Activated naive CD8-positive, alpha-beta T cell (primary cell): ENCODE measurements around the gene FLRT1.

Experiments used
- H3K27ac Mint-ChIP-seq: one replicate; pipeline ENCODE4 v1.8.0; 2021; ENCODE audit warnings: mixed read lengths
- H3K27me3 Mint-ChIP-seq: one replicate; pipeline ENCODE4 v1.8.0; 2021; ENCODE audit warnings: mixed read lengths
- H3K36me3 Mint-ChIP-seq: one replicate; pipeline ENCODE4 v1.8.0; 2021; ENCODE audit warnings: mixed read lengths
- H3K4me1 Mint-ChIP-seq: one replicate; pipeline ENCODE4 v1.8.0; 2021; ENCODE audit warnings: low read depth, mixed read lengths
- H3K4me3 Mint-ChIP-seq: one replicate; pipeline ENCODE4 v1.8.0; 2021; ENCODE audit warnings: mild to moderate bottlenecking, mixed read lengths
- H3K9me3 Mint-ChIP-seq: one replicate; pipeline ENCODE4 v1.8.0; 2021; ENCODE audit warnings: low read depth, mixed read lengths

Gene FLRT1

GRCh38 chr11:64028398-64029115, 7.2 kb upstream of the FLRT1 start:
- H3K27me3 Mint-ChIP-seq: peaks cover 2% of the 10 kb centered on the region
- H3K9me3 Mint-ChIP-seq: no peaks in the 10 kb centered on the region
- no peak overlapping the region for H3K4me3 Mint-ChIP-seq
- no peaks in the 10 kb centered on the region for H3K36me3 Mint-ChIP-seq
- H3K27ac Mint-ChIP-seq: no peak overlapping the region
- H3K4me1 Mint-ChIP-seq: no peaks in the 10 kb centered on the region

DNA sequence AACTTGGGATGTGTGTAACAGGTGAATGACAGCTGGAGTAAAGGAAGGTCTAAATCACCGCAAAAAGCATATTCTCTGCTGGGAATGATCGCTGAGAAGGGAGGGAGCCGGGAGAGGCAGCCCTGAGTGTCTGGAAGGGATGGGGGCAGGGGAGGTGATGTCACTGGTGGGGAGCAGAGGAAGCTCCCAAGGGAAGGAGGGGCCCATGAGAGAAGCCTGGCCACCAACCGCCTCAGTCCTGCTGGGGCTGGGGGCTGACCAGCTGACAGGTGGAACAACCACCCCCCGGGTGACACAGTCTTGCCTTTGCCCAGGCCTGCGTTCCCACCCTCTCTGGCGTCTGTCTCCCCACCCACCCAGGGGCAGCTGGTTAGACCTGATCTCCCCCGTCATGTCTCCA, 6.0 kb upstream of the FLRT1 start:
- H3K4me1 Mint-ChIP-seq: peaks cover 2% of the 10 kb centered on the region
- no peaks in the 10 kb centered on the region for H3K9me3 Mint-ChIP-seq
- H3K27me3 Mint-ChIP-seq: peaks cover 10% of the 10 kb centered on the region
- H3K27ac Mint-ChIP-seq: no peak overlapping the region
- no peak overlapping the region for H3K4me3 Mint-ChIP-seq
- H3K36me3 Mint-ChIP-seq: no peaks in the 10 kb centered on the region

DNA sequence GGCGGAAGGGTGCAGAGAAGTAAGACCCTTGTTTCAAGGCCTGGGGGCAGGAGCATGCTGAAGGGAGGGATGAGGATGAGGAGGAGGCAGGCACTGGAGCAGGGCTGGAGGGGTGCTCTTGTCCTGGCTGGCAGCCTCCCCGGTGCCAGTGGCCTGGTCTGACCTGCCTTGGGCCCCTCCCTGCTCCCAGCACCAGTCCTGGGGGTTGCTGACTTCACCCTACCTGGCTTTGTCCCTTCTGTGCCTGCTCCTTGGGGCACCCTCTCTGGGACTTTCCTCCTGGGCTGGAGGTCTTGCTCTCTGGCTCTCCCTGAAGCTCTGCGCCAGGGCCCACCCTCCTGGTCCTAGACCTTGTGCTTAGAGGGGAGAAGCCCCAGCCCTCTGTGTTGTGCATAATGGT, 4.7 kb upstream of the FLRT1 start:
- peaks cover 15% of the 10 kb centered on the region for H3K27me3 Mint-ChIP-seq
- H3K9me3 Mint-ChIP-seq: no peaks in the 10 kb centered on the region
- H3K4me3 Mint-ChIP-seq: no peak overlapping the region
- H3K36me3 Mint-ChIP-seq: no peaks in the 10 kb centered on the region
- H3K27ac Mint-ChIP-seq: no peak overlapping the region
- peaks cover 8% of the 10 kb centered on the region for H3K4me1 Mint-ChIP-seq

DNA sequence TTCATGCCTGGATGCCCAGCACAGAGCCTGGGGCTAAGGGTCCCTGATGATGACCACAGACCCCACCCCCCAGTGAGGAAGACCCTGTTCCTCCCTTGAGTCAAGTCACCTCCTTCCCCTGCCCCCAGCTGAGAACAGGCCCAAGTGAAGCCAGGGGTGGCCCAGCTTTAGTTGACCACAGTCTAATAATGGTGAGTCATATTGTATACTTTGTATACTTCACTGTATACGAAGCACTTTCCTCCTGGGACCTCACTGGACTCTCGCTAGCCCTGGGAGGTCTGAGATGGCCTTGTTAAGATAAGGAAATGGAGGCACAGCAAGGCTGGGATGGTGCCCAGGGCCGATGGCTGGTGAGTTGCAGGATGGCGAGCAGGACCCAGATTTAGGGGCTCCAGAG, 3.7 kb upstream of the FLRT1 start:
- Mint-ChIP-seq H3K27me3 (peaks cover 15% of the 10 kb centered on the region), H3K9me3 (no peaks in the 10 kb centered on the region), H3K36me3 (no peaks in the 10 kb centered on the region), H3K4me3 (no peak overlapping the region), H3K4me1 (peaks cover 8% of the 10 kb centered on the region), H3K27ac (no peak overlapping the region)

DNA sequence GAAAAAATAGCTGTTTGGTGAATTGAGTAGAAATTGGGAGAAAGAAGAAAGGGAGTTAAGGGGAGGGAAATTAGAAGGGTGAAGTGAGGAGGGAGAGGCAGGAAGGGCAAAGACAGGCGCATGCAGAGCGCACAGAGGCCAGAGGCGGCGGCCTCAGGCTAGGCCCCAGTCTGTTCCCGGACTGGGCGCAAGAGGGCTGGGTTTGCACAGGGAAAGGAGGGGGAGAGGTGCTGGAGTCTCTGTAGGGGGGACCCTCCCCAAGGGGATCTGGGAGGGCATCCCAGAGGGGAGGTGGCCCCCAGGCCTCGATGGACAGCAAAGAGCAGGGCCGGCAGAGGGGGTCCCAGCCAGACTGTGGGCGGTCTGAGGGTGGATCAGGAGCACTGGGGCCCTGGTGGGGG, 1.3 kb upstream of the FLRT1 start:
- Mint-ChIP-seq H3K4me3 (peak overlapping the region; percentile 52), H3K27ac (no peak overlapping the region), H3K9me3 (no peaks in the 10 kb centered on the region), H3K27me3 (peaks cover 18% of the 10 kb centered on the region), H3K4me1 (peaks cover 8% of the 10 kb centered on the region), H3K36me3 (no peaks in the 10 kb centered on the region)

DNA sequence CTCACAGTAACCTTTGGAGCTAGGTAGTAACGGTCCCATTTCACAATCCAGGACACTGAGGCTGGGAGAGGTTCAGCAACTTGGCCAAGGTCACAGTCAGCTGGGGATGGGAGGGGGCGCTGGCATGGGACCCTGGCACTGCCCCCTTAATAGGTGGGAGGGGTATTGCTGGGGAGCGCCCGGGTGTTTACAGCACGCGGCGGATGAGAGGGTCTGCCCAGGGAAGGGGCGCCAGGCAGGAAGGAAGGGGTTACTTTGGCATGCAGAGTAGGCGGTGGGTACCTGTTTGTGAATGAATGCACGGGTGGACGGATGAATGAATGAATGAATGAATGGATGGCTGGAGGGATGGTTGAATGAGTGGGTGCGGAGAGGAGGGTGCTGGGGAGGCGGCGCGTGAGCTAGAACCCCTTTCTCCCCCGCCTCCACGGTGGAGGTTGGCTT, 628 bp upstream of the FLRT1 start:
- no peak overlapping the region for H3K27ac Mint-ChIP-seq
- no peaks in the 10 kb centered on the region for H3K9me3 Mint-ChIP-seq
- H3K36me3 Mint-ChIP-seq: no peaks in the 10 kb centered on the region
- H3K4me3 Mint-ChIP-seq: peak overlapping the region; percentile 75
- H3K27me3 Mint-ChIP-seq: peaks cover 17% of the 10 kb centered on the region
- H3K4me1 Mint-ChIP-seq: peaks cover 8% of the 10 kb centered on the region

GRCh38 chr11:64036087-64037026, 626 bp downstream of the FLRT1 start:
- no peak overlapping the region for H3K27ac Mint-ChIP-seq
- H3K4me1 Mint-ChIP-seq: peaks cover 8% of the 10 kb centered on the region
- no peak overlapping the region for H3K4me3 Mint-ChIP-seq
- no peaks in the 10 kb centered on the region for H3K36me3 Mint-ChIP-seq
- no peaks in the 10 kb centered on the region for H3K9me3 Mint-ChIP-seq
- H3K27me3 Mint-ChIP-seq: peaks cover 16% of the 10 kb centered on the region

GRCh38 chr11:64037027-64037634, 1.4 kb downstream of the FLRT1 start:
- Mint-ChIP-seq H3K9me3 (no peaks in the 10 kb centered on the region), H3K4me1 (peaks cover 8% of the 10 kb centered on the region), H3K4me3 (no peak overlapping the region), H3K27me3 (peaks cover 16% of the 10 kb centered on the region), H3K36me3 (no peaks in the 10 kb centered on the region), H3K27ac (no peak overlapping the region)

- H3K4me1 Mint-ChIP-seq: peaks cover 8% of the 10 kb centered on the region
- H3K27ac Mint-ChIP-seq: no peak overlapping the region
- no peaks in the 10 kb centered on the region for H3K36me3 Mint-ChIP-seq
- H3K27me3 Mint-ChIP-seq: peaks cover 16% of the 10 kb centered on the region
- H3K4me3 Mint-ChIP-seq: no peak overlapping the region
- H3K9me3 Mint-ChIP-seq: no peaks in the 10 kb centered on the region
Measured at GRCh38 chr11:64038500-64038899, 2.8 kb downstream of the FLRT1 start.

- Mint-ChIP-seq H3K27ac (no peak overlapping the region), H3K4me3 (no peak overlapping the region), H3K36me3 (no peaks in the 10 kb centered on the region), H3K4me1 (peaks cover 7% of the 10 kb centered on the region), H3K9me3 (no peaks in the 10 kb centered on the region), H3K27me3 (peaks cover 11% of the 10 kb centered on the region)
Measured at GRCh38 chr11:64039012-64039665, 3.4 kb downstream of the FLRT1 start.

DNA sequence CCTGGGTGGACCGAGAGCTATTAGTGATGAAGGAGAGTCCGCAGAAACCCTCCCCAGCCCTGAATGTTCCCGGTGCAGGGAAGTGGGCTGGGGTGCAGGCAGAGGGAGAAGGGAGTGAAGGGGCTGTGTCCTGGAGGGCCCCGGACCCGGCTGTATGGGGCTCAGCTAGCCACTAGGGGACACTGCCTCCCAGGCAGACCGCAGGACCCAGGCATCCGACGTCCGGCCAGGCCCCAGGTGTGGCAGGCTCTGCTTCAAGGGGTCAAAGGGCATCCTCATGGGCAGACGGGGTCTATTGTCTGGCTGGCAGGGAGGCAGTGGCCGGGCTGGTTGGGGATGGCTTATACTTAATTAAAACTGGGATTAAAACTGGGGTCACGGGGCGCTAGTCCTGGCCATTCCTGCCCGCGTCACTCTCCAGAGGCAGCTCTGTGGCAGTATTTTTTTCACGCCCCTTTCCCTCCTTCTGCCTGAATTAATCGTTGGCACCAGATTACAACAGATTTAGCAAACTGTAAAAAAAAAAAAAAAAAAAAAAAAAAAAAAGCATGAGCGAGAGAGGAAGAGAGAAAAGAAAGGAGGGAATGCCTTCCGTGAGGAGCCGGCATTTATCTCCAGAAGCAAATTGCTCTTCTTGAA, 5.1 kb downstream of the FLRT1 start:
- Mint-ChIP-seq H3K27ac (no peak overlapping the region), H3K4me1 (no peaks in the 10 kb centered on the region), H3K9me3 (no peaks in the 10 kb centered on the region), H3K27me3 (peaks cover 3% of the 10 kb centered on the region), H3K4me3 (no peak overlapping the region), H3K36me3 (no peaks in the 10 kb centered on the region)

- Mint-ChIP-seq H3K27ac (no peak overlapping the region), H3K4me1 (no peaks in the 10 kb centered on the region), H3K9me3 (no peaks in the 10 kb centered on the region), H3K4me3 (no peak overlapping the region), H3K36me3 (no peaks in the 10 kb centered on the region), H3K27me3 (peaks cover 3% of the 10 kb centered on the region)
Measured at GRCh38 chr11:64041846-64042245, 6.1 kb downstream of the FLRT1 start.

- Mint-ChIP-seq H3K4me1 (no peaks in the 10 kb centered on the region), H3K9me3 (no peaks in the 10 kb centered on the region), H3K27me3 (peaks cover 3% of the 10 kb centered on the region), H3K4me3 (no peak overlapping the region), H3K36me3 (no peaks in the 10 kb centered on the region), H3K27ac (no peak overlapping the region)
Measured at GRCh38 chr11:64042301-64042700, 6.6 kb downstream of the FLRT1 start.

- Mint-ChIP-seq H3K4me3 (no peak overlapping the region), H3K27me3 (no peaks in the 10 kb centered on the region), H3K4me1 (no peaks in the 10 kb centered on the region), H3K9me3 (no peaks in the 10 kb centered on the region), H3K36me3 (no peaks in the 10 kb centered on the region), H3K27ac (no peak overlapping the region)
Measured at GRCh38 chr11:64043545-64043944, 7.8 kb downstream of the FLRT1 start.
